ENCODE results near the gene LIMA1.
A peak's percentile ranks its signal among the peaks of the same experiment; 100 is the strongest.

DNA sequence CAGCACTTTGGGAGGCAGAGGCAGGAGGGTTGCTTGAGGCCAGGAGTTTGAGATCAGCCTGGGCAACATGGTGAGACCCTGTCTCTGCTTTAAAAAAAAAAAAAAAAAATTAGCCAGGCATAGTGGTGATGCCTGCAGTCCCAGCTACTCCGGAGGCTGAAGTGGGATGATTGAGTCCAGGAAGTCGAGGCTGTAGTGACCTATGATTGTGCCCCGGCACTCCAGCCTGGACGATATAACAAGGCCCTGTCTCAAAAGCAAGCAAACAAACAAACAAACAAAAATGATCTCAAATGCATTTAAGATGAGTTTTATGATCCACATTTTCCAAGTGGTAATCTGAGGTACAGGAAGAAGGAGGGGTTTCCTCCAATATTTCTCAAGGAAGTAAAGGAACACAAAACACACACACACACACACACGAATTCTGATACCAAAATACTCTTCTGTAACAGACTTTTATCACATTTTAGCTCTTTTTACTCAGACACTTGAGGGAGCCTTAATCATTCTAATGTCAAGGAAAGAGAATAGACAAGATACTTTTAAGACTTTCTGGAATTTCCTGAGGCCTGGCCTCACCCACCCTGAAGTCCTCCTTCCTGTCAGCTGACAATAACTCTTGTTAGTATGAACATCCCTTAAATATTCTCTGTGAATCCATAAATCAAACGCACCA is 71.8 kb downstream of the LIMA1 start:
- TF ChIP-seq CTCF (IDR thresholded peaks at IDR 0.05) = peak in 1 of 6 experiments; percentile 7
- no peak for TF ChIP-seq POLR2A (IDR thresholded peaks at IDR 0.05)
- no peak for TF ChIP-seq EP300 (IDR thresholded peaks at IDR 0.05)
